Small intestine (tissue), 7 donors: Measurements from ENCODE around the gene HELZ. TPM values are rescaled to one million over a fixed set of nuclear protein-coding genes. Genes with fewer than 3 reads are reported as not detected.
"Not testable (repeated sequence)": the region's sequence is repeated elsewhere in the genome, so short reads cannot be mapped to it uniquely, and the experiment has no call there.

Experiments
- DNase-seq, 2 donors: peaks; one replicate each; pipeline versions ENCODE4 v3.0.0 to v3.0.0-alpha.2; 2013
- FAIRE-seq: peaks from 2 replicates; lab custom pipeline; 2012; peaks lifted over from hg19 to GRCh38; lab: Jason Lieb, UNC
- H3K27ac ChIP-seq, 3 donors: one replicate each; pipeline ENCODE4 v1.5.1; 2013; ENCODE audit warnings: low read length in 2 of 3, mild to moderate bottlenecking in 2 of 3, control low read depth in 1 of 3, inconsistent platforms in 1 of 3, low read depth in 1 of 3, moderate library complexity in 1 of 3
- H3K27me3 ChIP-seq, 3 donors: one replicate each; pipeline ENCODE4 v1.6.1; 2013; ENCODE audit warnings: low read length in 3 of 3, inconsistent platforms in 1 of 3; ENCODE audit not compliant: control insufficient read depth in 3 of 3, insufficient read depth in 3 of 3
- H3K36me3 ChIP-seq, 3 donors: one replicate each; pipeline ENCODE4 v1.6.1; 2013; ENCODE audit warnings: low read length in 3 of 3, inconsistent platforms in 1 of 3, low read depth in 1 of 3, mild to moderate bottlenecking in 1 of 3, moderate library complexity in 1 of 3; ENCODE audit not compliant: control insufficient read depth in 3 of 3, insufficient read depth in 2 of 3
- H3K4me1 ChIP-seq, 3 donors: one replicate each; pipeline ENCODE4 v1.6.1; 2013; ENCODE audit warnings: low read length in 2 of 3, inconsistent platforms in 1 of 3, low read depth in 1 of 3, mild to moderate bottlenecking in 1 of 3, moderate library complexity in 1 of 3; ENCODE audit not compliant: control insufficient read depth in 3 of 3, insufficient read depth in 2 of 3
- H3K4me3 ChIP-seq, 3 donors: one replicate each; pipeline ENCODE4 v1.5.1; 2013; ENCODE audit warnings: low read length in 3 of 3, control low read depth in 1 of 3, inconsistent platforms in 1 of 3, low read depth in 1 of 3, mild to moderate bottlenecking in 1 of 3, moderate library complexity in 1 of 3
- H3K9me3 ChIP-seq, 2 donors: one replicate each; pipeline ENCODE4 v1.6.1; 2013; ENCODE audit warnings: low read depth in 1 of 2, low read length in 1 of 2; ENCODE audit not compliant: control insufficient read depth in 2 of 2, insufficient read depth in 1 of 2
- WGBS, 3 donors: extraction: QIAGEN DNeasy Blood & Tissue Kit; methylation state at CpG; one replicate each; pipeline ENCODE4 v1.1.7; 2013; 5-methylcytosine and 5-hydroxymethylcytosine counted together
- polyA plus RNA-seq, 4 donors: library from polyadenylated mRNA; stranded (reverse) in 3 of 4; unstranded in 1 of 4; fragments of 200-250 nt in 3 of 4; fragments of 120-200 nt in 1 of 4; gene quantifications; one replicate each; pipeline versions ENCODE4 v1.2.1 to v1.2.3, GENCODE V29; 2013
- donor health status: healthy with polysubstance abuse.
- donor health status: control.
- donor health status: control.
- donor health status: Bipolar disorder and iron deficiency.
- donor health status: healthy.

Gene HELZ
- polyA plus RNA-seq, 4 donors: 2.7 to 27.3 (median 3.6) TPM

GRCh38 chr17:67148352-67148751 lies 96.6 kb downstream of the HELZ start:
- DNase-seq (no peak), FAIRE-seq (no peak)
- Histone ChIP-seq H3K4me1 (no peaks in the 10 kb centered on the region), H3K27me3 (no peaks in the 10 kb centered on the region), H3K27ac (no peak overlapping the region), H3K9me3 (peaks cover 0 to under 1% of the 10 kb centered on the region in 2 donors), H3K4me3 (no peak overlapping the region), H3K36me3 (peaks cover 11 to 24% (median 14%) of the 10 kb centered on the region in 3 donors)
- WGBS, 3 donors: 90 to 95% (median 92%) methylated on average over 6 of the region's 6 CpGs

- H3K4me1 ChIP-seq: no peaks in the 10 kb centered on the region
- DNase-seq (no peak), FAIRE-seq (no peak)
- H3K9me3 ChIP-seq: peaks cover 0 to 6% of the 10 kb centered on the region in 2 donors
- H3K27ac ChIP-seq: no peak overlapping the region
- 88 to 94% (median 93%) methylated on average over 4 of the region's 4 CpGs for WGBS, 3 donors
- H3K4me3 ChIP-seq: no peak overlapping the region
- H3K27me3 ChIP-seq: no peaks in the 10 kb centered on the region
- peaks cover 11 to 34% (median 11%) of the 10 kb centered on the region in 3 donors for H3K36me3 ChIP-seq
Observed at GRCh38 chr17:67145183-67145805, 99.7 kb downstream of the HELZ start.

- FAIRE-seq (no peak), DNase-seq (no peak)
- H3K9me3 ChIP-seq: peaks cover 0 to 6% of the 10 kb centered on the region in 2 donors
- no peak overlapping the region for H3K4me3 ChIP-seq
- peaks cover 7 to 39% (median 14%) of the 10 kb centered on the region in 3 donors for H3K36me3 ChIP-seq
- no peak overlapping the region for H3K27ac ChIP-seq
- no peaks in the 10 kb centered on the region for H3K4me1 ChIP-seq
- 97 to 99% (median 97%) methylated on average over 5 of the region's 5 CpGs for WGBS, 3 donors
- no peaks in the 10 kb centered on the region for H3K27me3 ChIP-seq
Observed at GRCh38 chr17:67143318-67143717, 101.7 kb downstream of the HELZ start.

GRCh38 chr17:67142030-67142429 lies 103.0 kb downstream of the HELZ start:
- 92 to 100% (median 100%) methylated on average over 1 of the region's 1 CpG for WGBS, 3 donors
- peaks cover 0 to 28% (median 6%) of the 10 kb centered on the region in 3 donors for H3K36me3 ChIP-seq
- not testable (repeated sequence) for FAIRE-seq

GRCh38 chr17:67139784-67140665 lies 105.0 kb downstream of the HELZ start:
- Histone ChIP-seq H3K4me3 (no peak overlapping the region), H3K36me3 (peaks cover 0 to 30% (median 11%) of the 10 kb centered on the region in 3 donors), H3K27ac (no peak overlapping the region), H3K4me1 (no peaks in the 10 kb centered on the region), H3K27me3 (no peaks in the 10 kb centered on the region), H3K9me3 (peaks cover 0 to 6% of the 10 kb centered on the region in 2 donors)
- WGBS, 3 donors: 86 to 92% (median 88%) methylated on average over 10 of the region's 10 CpGs
- FAIRE-seq (no peak), DNase-seq (no peak)

More at GRCh38 chr17:67142030-67142429, 103.0 kb downstream of the HELZ start:
- H3K27ac ChIP-seq, H3K4me3 ChIP-seq, H3K4me1 ChIP-seq, H3K27me3 ChIP-seq, DNase-seq, H3K9me3 ChIP-seq: not testable (repeated sequence)

GRCh38 chr17:67139289-67139688 lies 105.7 kb downstream of the HELZ start:
- WGBS, 3 donors: 89 to 100% (median 91%) methylated on average over 1 of the region's 1 CpG
- Histone ChIP-seq H3K27ac (no peak overlapping the region), H3K27me3 (no peaks in the 10 kb centered on the region), H3K9me3 (peaks cover 0 to 6% of the 10 kb centered on the region in 2 donors), H3K36me3 (peaks cover 0 to 24% (median 11%) of the 10 kb centered on the region in 3 donors), H3K4me3 (no peak overlapping the region), H3K4me1 (no peaks in the 10 kb centered on the region)
- DNase-seq (no peak), FAIRE-seq (no peak)

- H3K27ac ChIP-seq: no peak overlapping the region
- no peak overlapping the region for H3K4me3 ChIP-seq
- DNase-seq: no peak
- peaks cover 0 to 30% (median 11%) of the 10 kb centered on the region in 3 donors for H3K36me3 ChIP-seq
- H3K27me3 ChIP-seq: no peaks in the 10 kb centered on the region
- no peak for FAIRE-seq
- no peaks in the 10 kb centered on the region for H3K4me1 ChIP-seq
- peaks cover 0 to 6% of the 10 kb centered on the region in 2 donors for H3K9me3 ChIP-seq
Observed at GRCh38 chr17:67138392-67138791, 106.6 kb downstream of the HELZ start.

- 76 to 84% (median 77%) methylated on average over 5 of the region's 5 CpGs for WGBS, 3 donors
- Histone ChIP-seq H3K4me1 (no peaks in the 10 kb centered on the region), H3K27ac (no peak overlapping the region), H3K27me3 (no peaks in the 10 kb centered on the region), H3K36me3 (peaks cover 0 to 26% (median 11%) of the 10 kb centered on the region in 3 donors), H3K4me3 (no peak overlapping the region), H3K9me3 (peaks cover 0 to 4% of the 10 kb centered on the region in 2 donors)
- DNase-seq (no peak), FAIRE-seq (no peak)
Observed at GRCh38 chr17:67137860-67138259, 107.1 kb downstream of the HELZ start.
